ENCODE results near the gene WDR1. TPM values are rescaled to one million over a fixed set of nuclear protein-coding genes. Genes with fewer than 3 reads are reported as not detected.

The WDR1 gene
- polyA plus RNA-seq, 1 of the 3 experiments (the other 2 are of a cell fraction) = 310 TPM

GRCh38 chr4:10158333-10158942 lies 41.8 kb upstream of the WDR1 start:
- H3K27ac ChIP-seq (ENCODE audit: low read depth in 2 of 2, low read length in 1 of 2) = no peak overlapping the region
- TF ChIP-seq EP300 (IDR thresholded peaks at IDR 0.05; ENCODE audit: borderline replicate concordance in 1 of 2, low read depth in 1 of 2, low read length in 1 of 2) = no peak
- TF ChIP-seq USF1 (IDR thresholded peaks at IDR 0.05; ENCODE audit: borderline replicate concordance, low read depth) = no peak
- no peak for TF ChIP-seq PBX3 (IDR thresholded peaks at IDR 0.05)
- no peak for TF ChIP-seq GATA2 (CRISPR knock-in tag; IDR thresholded peaks at IDR 0.05)
- no peak for TF ChIP-seq REST (IDR thresholded peaks at IDR 0.05; ENCODE audit: low read depth, low read length)
- no peak for TF ChIP-seq MEF2A (IDR thresholded peaks at IDR 0.05; ENCODE audit: borderline replicate concordance, low read depth)
- TF ChIP-seq NFIC (IDR thresholded peaks at IDR 0.05; ENCODE audit: borderline replicate concordance) = no peak
- TF ChIP-seq RCOR1 (IDR thresholded peaks at IDR 0.05; ENCODE audit: low read length) = no peak
- TF ChIP-seq MAX (IDR thresholded peaks at IDR 0.05; ENCODE audit: low read depth) = no peak
- no peak for TF ChIP-seq YY1 (IDR thresholded peaks at IDR 0.05; ENCODE audit: low read depth)
- TF ChIP-seq MXI1 (IDR thresholded peaks at IDR 0.05; ENCODE audit: low read depth, low read length) = no peak
- TF ChIP-seq RAD21 (IDR thresholded peaks at IDR 0.05; ENCODE audit: low read length) = no peak
- TF ChIP-seq RXRA (IDR thresholded peaks at IDR 0.05; ENCODE audit: borderline replicate concordance, low read depth) = no peak
- TF ChIP-seq FOXJ3 (CRISPR knock-in tag; IDR thresholded peaks at IDR 0.05) = no peak
- TF ChIP-seq JUND (IDR thresholded peaks at IDR 0.05) = no peak
- no peak for TF ChIP-seq ZBTB33 (IDR thresholded peaks at IDR 0.05; ENCODE audit: borderline replicate concordance, low read depth)
- TF ChIP-seq NRF1 (IDR thresholded peaks at IDR 0.05; ENCODE audit: low read depth, low read length) = no peak
- no peak for TF ChIP-seq GABPA (IDR thresholded peaks at IDR 0.05; ENCODE audit: low read depth)
- H3K9ac ChIP-seq = no peak overlapping the region
- no peaks in the 10 kb centered on the region; a peak in 1 of 4 replicates for H3K4me1 ChIP-seq (ENCODE audit: control insufficient read depth in 1 of 2, insufficient read depth in 2 of 2, low read depth in 1 of 2, low read length in 1 of 2)
- no peak for DNase-seq
- no peaks in the 10 kb centered on the region for H3F3A ChIP-seq (replicated peaks; ENCODE audit: insufficient read depth)
- no peaks in the 10 kb centered on the region for H4K20me1 ChIP-seq (ENCODE audit: insufficient read depth)
- H3K27me3 ChIP-seq (ENCODE audit: insufficient read depth) = peaks cover 18% of the 10 kb centered on the region; the same call in 1 of the 2 replicates
- no peak overlapping the region for H3K4me2 ChIP-seq
- no peaks in the 10 kb centered on the region for H3K79me2 ChIP-seq (ENCODE audit: insufficient read depth)
- no peaks in the 10 kb centered on the region for H3K36me3 ChIP-seq (replicated peaks in 1 of 2; ENCODE audit: control insufficient read depth in 1 of 2, insufficient read depth in 2 of 2, low read length in 1 of 2)
- H3K9me3 ChIP-seq = no peaks in the 10 kb centered on the region
- ChIA-PET POLR2A (no interaction called here), CTCF (interaction anchor here (0.6 to 2.6 kb wide), 42 partner anchors 8 to 398 kb away, joined by 3 to 14 read pairs (median 4); partner anchors contain the start of gene WDR1)
- no peak overlapping the region for H3K4me3 ChIP-seq (ENCODE audit: low read depth in 2 of 2, low read length in 1 of 2)
- no peak overlapping the region for H2AFZ ChIP-seq (ENCODE audit: low read depth)
- 9% methylated on average over 9 of the region's 9 CpGs for WGBS (ENCODE audit: low lambda C conversion rate)
- H3K9me2 ChIP-seq = no peaks in the 10 kb centered on the region

Data from SK-N-SH (cell line).